Stimulated activated CD4-positive, alpha-beta T cell treated with anti-CD3 and anti-CD28 coated beads, TNF-alpha, amount 100 ng/mL, for 24 hours (primary cell): ENCODE measurements around the gene PAK1.

Experiments
- DNase-seq, 3 experiments: peaks; one replicate each; pipeline ENCODE4 v3.0.0-alpha.2; 2020; ENCODE audit warnings: low read depth in 3 of 3

The PAK1 gene

GRCh38 chr11:77308838-77309237 is 165.1 kb downstream of the PAK1 start:
- no peak for DNase-seq

- no peak for DNase-seq
Observed at GRCh38 chr11:77303328-77303727, 170.6 kb downstream of the PAK1 start.

GRCh38 chr11:77302752-77303151 is 171.1 kb downstream of the PAK1 start:
- DNase-seq = no peak

GRCh38 chr11:77301510-77301909 is 172.4 kb downstream of the PAK1 start, which contains the start of gene GDPD4:
GDPD4 (minus strand) TSS chr11:77301686; CDS start chr11:77285137, 16,549 bp downstream.
- DNase-seq = no peak

GRCh38 chr11:77300695-77301094 is 173.2 kb downstream of the PAK1 start:
- no peak for DNase-seq

- peak in 1 of 3 experiments; percentile 7 for DNase-seq
Observed at GRCh38 chr11:77300028-77300427, 173.9 kb downstream of the PAK1 start.

GRCh38 chr11:77299528-77299993 is 174.3 kb downstream of the PAK1 start:
- no peak for DNase-seq

- no peak for DNase-seq
Observed at GRCh38 chr11:77294040-77294439, 179.9 kb downstream of the PAK1 start.

GRCh38 chr11:77289737-77290136 is 184.2 kb downstream of the PAK1 start:
- no peak for DNase-seq

GRCh38 chr11:77287615-77288273 is 186.2 kb downstream of the PAK1 start:
- no peak for DNase-seq

GRCh38 chr11:77287136-77287535 is 186.8 kb downstream of the PAK1 start:
- DNase-seq = no peak

- DNase-seq = no peak
Observed at GRCh38 chr11:77284476-77285468, 189.1 kb downstream of the PAK1 start.

GRCh38 chr11:77283101-77283500 is 190.8 kb downstream of the PAK1 start:
- no peak for DNase-seq

- no peak for DNase-seq
Observed at GRCh38 chr11:77278595-77279506, 195.0 kb downstream of the PAK1 start.

- no peak for DNase-seq
Observed at GRCh38 chr11:77276271-77276670, 197.6 kb downstream of the PAK1 start.
